K562 (cell line): Measurements from ENCODE around the gene TNFRSF18. TPM values are rescaled to one million over a fixed set of nuclear protein-coding genes. Genes with fewer than 3 reads are reported as not detected.

Experiments
- SMARCC2 ChIP-seq: fragments of 450-650 bp; IDR thresholded peaks from 2 replicates; pipeline ENCODE4 v1.6.1; 2017; ENCODE audit warnings: antibody characterized with exemption, moderate library complexity, mild to moderate bottlenecking, low read depth
- TARDBP ChIP-seq: fragments of 450-650 bp; IDR thresholded peaks from 2 replicates; pipeline ENCODE4 v1.6.1; 2016
- THAP12 ChIP-seq: fragments of 250-450 bp; sonication (Bioruptor Pico); IDR thresholded peaks from 2 replicates; pipeline ENCODE4 v1.9.0; 2021; ENCODE audit warnings: mild to moderate bottlenecking, inconsistent platforms
- XRCC4 ChIP-seq: IDR thresholded peaks from one replicate; pipeline ENCODE4 v1.6.1; 2011; ENCODE audit not compliant: insufficient read depth, insufficient read length; ENCODE audit errors: extremely low read depth
- ZBTB17 ChIP-seq: fragments of 450-650 bp; formaldehyde crosslinking; IDR thresholded peaks from 2 replicates; pipeline ENCODE4 v1.4.0; 2020; ENCODE audit warnings: mild to moderate bottlenecking
- ZNF121 ChIP-seq: sonication (generic); formaldehyde crosslinking; conservative IDR thresholded peaks from 2 replicates; pipeline ENCODE4 v1.8.0; 2022; ENCODE audit warnings: missing genetic modification reagents
- polyA plus RNA-seq, 8 experiments: library from polyadenylated mRNA; depleted of rRNA in 4 of 8; stranded (reverse) in 5 of 8; unstranded in 3 of 8; fragments of >200 nt; fragmentation: Nextera tagmentation in 2 of 8; fragmentation: Illumina TruSeq in 1 of 8; extraction: Ambion mirVana in 2 of 8; extraction: Trizol in 1 of 8; gene quantifications; 2 replicates each; pipeline versions ENCODE4 v1.2.1 to v1.2.3, GENCODE V29; 2011 to 2014; ENCODE audit warnings: inconsistent platforms in 1 of 8, missing spikeins in 1 of 8
- total RNA-seq, 7 experiments: library from RNA; depleted of rRNA in 6 of 7; stranded (reverse); fragments of >200 nt in 6 of 7; fragmentation: Illumina TruSeq in 2 of 7; extraction: Trizol in 2 of 7; gene quantifications; 2 replicates each; pipeline versions ENCODE4 v1.2.1 to v1.2.3, GENCODE V29; 2011 to 2021; ENCODE audit warnings: low replicate concordance in 1 of 7
- TF ChIP-seq, protein P1 (sequence below): sonication (generic); formaldehyde crosslinking; IDR thresholded peaks from 2 replicates; pipeline ENCODE4 v1.8.1; 2023; ENCODE audit warnings: mild to moderate bottlenecking, missing genetic modification reagents
- TF ChIP-seq, protein P2 (sequence below): sonication (generic); formaldehyde crosslinking; IDR thresholded peaks from 2 replicates; pipeline ENCODE4 v1.8.0; 2022; ENCODE audit warnings: mild to moderate bottlenecking, missing genetic modification reagents, borderline replicate concordance
- TF ChIP-seq, protein P3 (sequence below), 2 experiments: IDR thresholded peaks; 2 replicates each; pipeline ENCODE4 v1.6.1; 2012; ENCODE audit warnings: improper control_type of control experiment in 2 of 2, low read depth in 2 of 2, low read length in 2 of 2, borderline replicate concordance in 1 of 2
- TF ChIP-seq, protein P4 (sequence below), 2 experiments: fragments of 450-650 bp in 1 of 2; IDR thresholded peaks; 2 replicates each; pipeline ENCODE4 v1.6.1; 2011 to 2017; ENCODE audit warnings: low read depth in 2 of 2, antibody characterized with exemption in 1 of 2, borderline replicate concordance in 1 of 2, low read length in 1 of 2, mild to moderate bottlenecking in 1 of 2, mixed read lengths in 1 of 2; ENCODE audit not compliant: control insufficient read depth in 1 of 2

TNFRSF18 gene
- total and polyA plus RNA-seq, 9 of the 15 experiments (the other 6 are each of a cell fraction or from before 2014, with no cell fraction given), result 0.24 to 0.27 TPM; not detected in 7

- TF ChIP-seq, protein P1, sequence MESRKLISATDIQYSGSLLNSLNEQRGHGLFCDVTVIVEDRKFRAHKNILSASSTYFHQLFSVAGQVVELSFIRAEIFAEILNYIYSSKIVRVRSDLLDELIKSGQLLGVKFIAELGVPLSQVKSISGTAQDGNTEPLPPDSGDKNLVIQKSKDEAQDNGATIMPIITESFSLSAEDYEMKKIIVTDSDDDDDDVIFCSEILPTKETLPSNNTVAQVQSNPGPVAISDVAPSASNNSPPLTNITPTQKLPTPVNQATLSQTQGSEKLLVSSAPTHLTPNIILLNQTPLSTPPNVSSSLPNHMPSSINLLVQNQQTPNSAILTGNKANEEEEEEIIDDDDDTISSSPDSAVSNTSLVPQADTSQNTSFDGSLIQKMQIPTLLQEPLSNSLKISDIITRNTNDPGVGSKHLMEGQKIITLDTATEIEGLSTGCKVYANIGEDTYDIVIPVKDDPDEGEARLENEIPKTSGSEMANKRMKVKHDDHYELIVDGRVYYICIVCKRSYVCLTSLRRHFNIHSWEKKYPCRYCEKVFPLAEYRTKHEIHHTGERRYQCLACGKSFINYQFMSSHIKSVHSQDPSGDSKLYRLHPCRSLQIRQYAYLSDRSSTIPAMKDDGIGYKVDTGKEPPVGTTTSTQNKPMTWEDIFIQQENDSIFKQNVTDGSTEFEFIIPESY (CRISPR knock-in tag), result peak; percentile 57; the same call in 1 of the 2 replicates
- TF ChIP-seq, protein P2, sequence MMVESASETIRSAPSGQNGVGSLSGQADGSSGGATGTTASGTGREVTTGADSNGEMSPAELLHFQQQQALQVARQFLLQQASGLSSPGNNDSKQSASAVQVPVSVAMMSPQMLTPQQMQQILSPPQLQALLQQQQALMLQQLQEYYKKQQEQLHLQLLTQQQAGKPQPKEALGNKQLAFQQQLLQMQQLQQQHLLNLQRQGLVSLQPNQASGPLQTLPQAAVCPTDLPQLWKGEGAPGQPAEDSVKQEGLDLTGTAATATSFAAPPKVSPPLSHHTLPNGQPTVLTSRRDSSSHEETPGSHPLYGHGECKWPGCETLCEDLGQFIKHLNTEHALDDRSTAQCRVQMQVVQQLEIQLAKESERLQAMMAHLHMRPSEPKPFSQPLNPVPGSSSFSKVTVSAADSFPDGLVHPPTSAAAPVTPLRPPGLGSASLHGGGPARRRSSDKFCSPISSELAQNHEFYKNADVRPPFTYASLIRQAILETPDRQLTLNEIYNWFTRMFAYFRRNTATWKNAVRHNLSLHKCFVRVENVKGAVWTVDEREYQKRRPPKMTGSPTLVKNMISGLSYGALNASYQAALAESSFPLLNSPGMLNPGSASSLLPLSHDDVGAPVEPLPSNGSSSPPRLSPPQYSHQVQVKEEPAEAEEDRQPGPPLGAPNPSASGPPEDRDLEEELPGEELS, result peak; percentile 56; the same call in 1 of the 2 replicates
- no peak for TF ChIP-seq XRCC4
- 0 out of 2 replicates have a peak, but pooled peaks have one; percentile 8 for TF ChIP-seq ZNF121 (CRISPR knock-in tag)
- no peak for TF ChIP-seq SMARCC2
- TF ChIP-seq, protein P3, sequence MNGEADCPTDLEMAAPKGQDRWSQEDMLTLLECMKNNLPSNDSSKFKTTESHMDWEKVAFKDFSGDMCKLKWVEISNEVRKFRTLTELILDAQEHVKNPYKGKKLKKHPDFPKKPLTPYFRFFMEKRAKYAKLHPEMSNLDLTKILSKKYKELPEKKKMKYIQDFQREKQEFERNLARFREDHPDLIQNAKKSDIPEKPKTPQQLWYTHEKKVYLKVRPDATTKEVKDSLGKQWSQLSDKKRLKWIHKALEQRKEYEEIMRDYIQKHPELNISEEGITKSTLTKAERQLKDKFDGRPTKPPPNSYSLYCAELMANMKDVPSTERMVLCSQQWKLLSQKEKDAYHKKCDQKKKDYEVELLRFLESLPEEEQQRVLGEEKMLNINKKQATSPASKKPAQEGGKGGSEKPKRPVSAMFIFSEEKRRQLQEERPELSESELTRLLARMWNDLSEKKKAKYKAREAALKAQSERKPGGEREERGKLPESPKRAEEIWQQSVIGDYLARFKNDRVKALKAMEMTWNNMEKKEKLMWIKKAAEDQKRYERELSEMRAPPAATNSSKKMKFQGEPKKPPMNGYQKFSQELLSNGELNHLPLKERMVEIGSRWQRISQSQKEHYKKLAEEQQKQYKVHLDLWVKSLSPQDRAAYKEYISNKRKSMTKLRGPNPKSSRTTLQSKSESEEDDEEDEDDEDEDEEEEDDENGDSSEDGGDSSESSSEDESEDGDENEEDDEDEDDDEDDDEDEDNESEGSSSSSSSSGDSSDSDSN (IDR thresholded peaks at IDR 0.05; ENCODE audit: borderline replicate concordance in 1 of 2, low read depth in 2 of 2, low read length in 2 of 2), result no peak
- TF ChIP-seq, protein P4, sequence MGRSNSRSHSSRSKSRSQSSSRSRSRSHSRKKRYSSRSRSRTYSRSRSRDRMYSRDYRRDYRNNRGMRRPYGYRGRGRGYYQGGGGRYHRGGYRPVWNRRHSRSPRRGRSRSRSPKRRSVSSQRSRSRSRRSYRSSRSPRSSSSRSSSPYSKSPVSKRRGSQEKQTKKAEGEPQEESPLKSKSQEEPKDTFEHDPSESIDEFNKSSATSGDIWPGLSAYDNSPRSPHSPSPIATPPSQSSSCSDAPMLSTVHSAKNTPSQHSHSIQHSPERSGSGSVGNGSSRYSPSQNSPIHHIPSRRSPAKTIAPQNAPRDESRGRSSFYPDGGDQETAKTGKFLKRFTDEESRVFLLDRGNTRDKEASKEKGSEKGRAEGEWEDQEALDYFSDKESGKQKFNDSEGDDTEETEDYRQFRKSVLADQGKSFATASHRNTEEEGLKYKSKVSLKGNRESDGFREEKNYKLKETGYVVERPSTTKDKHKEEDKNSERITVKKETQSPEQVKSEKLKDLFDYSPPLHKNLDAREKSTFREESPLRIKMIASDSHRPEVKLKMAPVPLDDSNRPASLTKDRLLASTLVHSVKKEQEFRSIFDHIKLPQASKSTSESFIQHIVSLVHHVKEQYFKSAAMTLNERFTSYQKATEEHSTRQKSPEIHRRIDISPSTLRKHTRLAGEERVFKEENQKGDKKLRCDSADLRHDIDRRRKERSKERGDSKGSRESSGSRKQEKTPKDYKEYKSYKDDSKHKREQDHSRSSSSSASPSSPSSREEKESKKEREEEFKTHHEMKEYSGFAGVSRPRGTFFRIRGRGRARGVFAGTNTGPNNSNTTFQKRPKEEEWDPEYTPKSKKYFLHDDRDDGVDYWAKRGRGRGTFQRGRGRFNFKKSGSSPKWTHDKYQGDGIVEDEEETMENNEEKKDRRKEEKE (IDR thresholded peaks at IDR 0.05; ENCODE audit: borderline replicate concordance in 1 of 2, control insufficient read depth in 1 of 2, low read depth in 2 of 2, low read length in 1 of 2), result no peak
- TF ChIP-seq TARDBP, result no peak
- TF ChIP-seq THAP12 (CRISPR knock-in tag), result 0 out of 2 replicates have a peak, but pooled peaks have one; percentile 23
- TF ChIP-seq ZBTB17 (CRISPR knock-in tag), result no peak
These were observed 30.9 kb downstream of the TNFRSF18 start (continued) for GRCh38 chr1:1175221-1176062.
